Gastroesophageal sphincter (tissue), 4 donors: ENCODE results near the gene DCST1. TPM values are rescaled to one million over a fixed set of nuclear protein-coding genes. Genes with fewer than 3 reads are reported as not detected.

Experiments
- ATAC-seq: fragments of 150-250 bp; one replicate; pipeline ENCODE4 v1.9.1; 2016; ENCODE audit warnings: mild to moderate bottlenecking, moderate library complexity
- H3K27ac ChIP-seq, 4 donors: fragments of 200-600 bp; sonication (generic) in 3 of 4; 1 replicate in 3 of 4; 2 replicates in 1 of 4; pipeline ENCODE4 v1.5.1; 2016 to 2019
- H3K27me3 ChIP-seq: fragments of 200-600 bp; sonication (generic); one replicate; pipeline ENCODE4 v1.5.1; 2019
- H3K36me3 ChIP-seq, 2 donors: fragments of 200-600 bp; sonication (generic); one replicate each; pipeline ENCODE4 v1.5.1; 2019; ENCODE audit warnings: control low read depth in 1 of 2
- H3K4me1 ChIP-seq, 3 donors: fragments of 200-600 bp; sonication (generic); 1 replicate in 2 of 3; 2 replicates in 1 of 3; pipeline ENCODE4 v1.5.1; 2016 to 2019; ENCODE audit warnings: control low read depth in 2 of 3
- H3K4me3 ChIP-seq, 2 donors: fragments of 200-600 bp; sonication (generic); one replicate each; pipeline ENCODE4 v1.5.1; 2019; ENCODE audit warnings: mild to moderate bottlenecking in 1 of 2, moderate library complexity in 1 of 2
- H3K9me3 ChIP-seq, 3 donors: fragments of 200-600 bp; sonication (generic); one replicate each; pipeline ENCODE4 v1.5.1; 2017 to 2019; ENCODE audit warnings: control low read depth in 2 of 3
- CTCF ChIP-seq, 4 experiments: fragments of 200-600 bp in 2 of 4; fragments of 450-650 bp in 2 of 4; sonication (generic) in 1 of 4; IDR thresholded peaks; one replicate each; pipeline ENCODE4 v1.5.1; 2017 to 2019; ENCODE audit warnings: antibody characterized with exemption in 4 of 4, mild to moderate bottlenecking in 2 of 4, moderate library complexity in 2 of 4
- EP300 ChIP-seq: sonication (generic); formaldehyde crosslinking; IDR thresholded peaks from one replicate; pipeline ENCODE4 v1.6.1; 2017; ENCODE audit warnings: antibody characterized with exemption, mild to moderate bottlenecking
- POLR2A ChIP-seq, 2 donors: fragments of 450-650 bp; IDR thresholded peaks; one replicate each; pipeline ENCODE4 v1.6.1; 2017; ENCODE audit warnings: antibody characterized with exemption in 2 of 2, mild to moderate bottlenecking in 2 of 2, moderate library complexity in 1 of 2
- POLR2AphosphoS5 ChIP-seq: sonication (generic); formaldehyde crosslinking; IDR thresholded peaks from one replicate; pipeline ENCODE4 v1.6.1; 2017; ENCODE audit warnings: antibody characterized with exemption
- WGBS, 2 donors: methylation state at CpG; one replicate each; pipeline ENCODE4 v1.1.5; 2018; ENCODE audit warnings: low coverage in 1 of 2; 5-methylcytosine and 5-hydroxymethylcytosine counted together
- total RNA-seq, 4 donors: library from RNA; depleted of rRNA; stranded (reverse); fragments of >200 nt; gene quantifications; one replicate each; pipeline ENCODE4 v1.1.0, GENCODE V29; 2016

Gene DCST1
- total RNA-seq, 4 donors from 2014 or later = not detected

- Histone ChIP-seq H3K36me3 (peaks cover 0 to 43% of the 10 kb centered on the region in 2 donors), H3K9me3 (no peaks in the 10 kb centered on the region), H3K27ac (peak overlapping the region in 3 of 4 donors; percentile 87 to 96 (median 94)), H3K4me3 (peak overlapping the region; percentile 62 to 65), H3K27me3 (no peaks in the 10 kb centered on the region), H3K4me1 (peaks cover 0 to 48% (median 17%) of the 10 kb centered on the region in 3 donors)
- TF ChIP-seq EP300 = no peak
- TF ChIP-seq CTCF (IDR thresholded peaks at IDR 0.05) = peak in 2 of 4 experiments; percentile 22 to 27
- WGBS, 2 donors = 28 to 43% methylated on average over 4 of the region's 12 CpGs
- no peak for ATAC-seq
These were observed 19.1 kb downstream of the DCST1 start for GRCh38 chr1:155052439-155053395.

- H3K27ac ChIP-seq = peak overlapping the region in 2 of 4 donors; percentile 29 to 87
- H3K4me1 ChIP-seq = peaks cover 0 to 48% (median 17%) of the 10 kb centered on the region in 3 donors
- no peak for TF ChIP-seq POLR2AphosphoS5
- no peak for TF ChIP-seq POLR2A (IDR thresholded peaks at IDR 0.05)
- TF ChIP-seq EP300 = no peak
- no peak for TF ChIP-seq CTCF (IDR thresholded peaks at IDR 0.05)
- no peaks in the 10 kb centered on the region for H3K9me3 ChIP-seq
- WGBS, 2 donors = 100% methylated on average over 1 of the region's 7 CpGs; no CpG with 5 or more reads in 1 of the 2 donors
- H3K36me3 ChIP-seq = peaks cover 0 to 52% of the 10 kb centered on the region in 2 donors
- H3K27me3 ChIP-seq = no peaks in the 10 kb centered on the region
- ATAC-seq = no peak
- no peak overlapping the region for H3K4me3 ChIP-seq
These were observed 20.0 kb downstream of the DCST1 start for GRCh38 chr1:155053531-155054105.

DNA sequence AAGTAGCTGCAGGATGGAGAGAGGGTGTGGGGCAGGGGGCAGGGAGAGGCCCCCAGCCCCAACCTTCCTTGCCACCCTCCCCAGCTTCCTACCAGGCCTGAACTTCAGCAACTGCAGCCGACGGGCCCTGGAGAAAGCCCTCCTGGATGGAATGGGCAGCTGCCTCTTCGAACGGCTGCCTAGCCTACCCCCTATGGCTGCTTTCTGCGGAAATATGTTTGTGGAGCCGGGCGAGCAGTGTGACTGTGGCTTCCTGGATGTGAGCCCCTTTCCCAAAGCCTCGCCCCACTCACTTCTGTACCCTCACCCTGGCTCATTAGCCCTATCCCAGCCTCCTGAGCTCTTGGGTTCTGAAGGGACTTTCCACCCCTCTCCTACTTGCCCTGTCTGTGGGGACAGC is 23.5 kb downstream of the DCST1 start:
- WGBS, 2 donors = 94% methylated on average over 5 of the region's 8 CpGs; no CpG with 5 or more reads in 1 of the 2 donors
- Histone ChIP-seq H3K36me3 (peaks cover 0 to 87% of the 10 kb centered on the region in 2 donors), H3K9me3 (no peaks in the 10 kb centered on the region), H3K4me1 (peaks cover 0 to 40% (median 22%) of the 10 kb centered on the region in 3 donors), H3K27me3 (no peaks in the 10 kb centered on the region), H3K4me3 (no peak overlapping the region), H3K27ac (no peak overlapping the region)
- no peak for TF ChIP-seq POLR2AphosphoS5
- TF ChIP-seq CTCF (IDR thresholded peaks at IDR 0.05) = no peak
- TF ChIP-seq EP300 = no peak
- TF ChIP-seq POLR2A (IDR thresholded peaks at IDR 0.05) = no peak
- no peak for ATAC-seq

- H3K36me3 ChIP-seq = peaks cover 0 to 87% of the 10 kb centered on the region in 2 donors
- peaks cover 0 to 40% (median 23%) of the 10 kb centered on the region in 3 donors for H3K4me1 ChIP-seq
- ATAC-seq = no peak
- WGBS, 2 donors = no CpG with 5 or more reads among the region's 13 CpGs
- H3K27ac ChIP-seq = no peak overlapping the region
- no peaks in the 10 kb centered on the region for H3K9me3 ChIP-seq
- no peak for TF ChIP-seq POLR2AphosphoS5
- TF ChIP-seq CTCF (IDR thresholded peaks at IDR 0.05) = peak in 1 of 4 experiments; percentile 6
- TF ChIP-seq EP300 = no peak
- no peak for TF ChIP-seq POLR2A (IDR thresholded peaks at IDR 0.05)
- H3K27me3 ChIP-seq = no peaks in the 10 kb centered on the region
- no peak overlapping the region for H3K4me3 ChIP-seq
These were observed 24.2 kb downstream of the DCST1 start for GRCh38 chr1:155057788-155058211.
